Heart left ventricle (tissue), 16 donors: ENCODE results near the gene SMIM14. TPM values are rescaled to one million over a fixed set of nuclear protein-coding genes. Genes with fewer than 3 reads are reported as not detected.

Source experiments
- ATAC-seq, 4 donors: fragments of 200-7000 bp; cut with Tn5 transposase; one replicate each; pipeline ENCODE4 v1.9.1; 2020 to 2022; ENCODE audit warnings: moderate library complexity in 4 of 4, mild to moderate bottlenecking in 3 of 4, moderate number of reproducible peaks in 1 of 4
- DNase-seq, 5 donors: peaks; one replicate each; pipeline ENCODE4 v3.0.0-alpha.2; 2020
- H3K27ac ChIP-seq, 12 donors: fragments of 200-600 bp; sonication (generic) in 4 of 12; one replicate each; pipeline versions ENCODE4 v1.5.0 to v1.8.0; 2016 to 2022; ENCODE audit warnings: mild to moderate bottlenecking in 2 of 12
- H3K27me3 ChIP-seq, 9 donors: fragments of 200-600 bp; sonication (generic) in 2 of 9; one replicate each; pipeline versions ENCODE4 v1.5.1 to v1.8.0; 2016 to 2022; ENCODE audit warnings: mild to moderate bottlenecking in 3 of 9
- H3K36me3 ChIP-seq, 9 donors: fragments of 200-600 bp; sonication (generic) in 2 of 9; one replicate each; pipeline versions ENCODE4 v1.5.0 to v1.8.0; 2018 to 2022; ENCODE audit warnings: mild to moderate bottlenecking in 2 of 9
- H3K4me1 ChIP-seq, 12 donors: fragments of 200-600 bp; sonication (generic) in 4 of 12; one replicate each; pipeline versions ENCODE4 v1.5.0 to v1.8.0; 2016 to 2022; ENCODE audit warnings: mild to moderate bottlenecking in 3 of 12
- H3K4me3 ChIP-seq, 12 donors: fragments of 200-600 bp; sonication (generic) in 4 of 12; one replicate each; pipeline versions ENCODE4 v1.5.0 to v1.8.0; 2017 to 2022; ENCODE audit warnings: mild to moderate bottlenecking in 9 of 12, moderate library complexity in 4 of 12
- H3K9me3 ChIP-seq, 12 donors: fragments of 200-600 bp; sonication (generic) in 4 of 12; one replicate each; pipeline versions ENCODE4 v1.5.0 to v1.8.0; 2016 to 2022; ENCODE audit warnings: mild to moderate bottlenecking in 1 of 12
- CTCF ChIP-seq, 12 donors: fragments of 200-600 bp; sonication (generic) in 4 of 12; IDR thresholded peaks; one replicate each; pipeline versions ENCODE4 v1.5.0 to v1.8.0; 2018 to 2022; ENCODE audit warnings: antibody characterized with exemption in 12 of 12, mild to moderate bottlenecking in 5 of 12
- POLR2A ChIP-seq, 2 donors: fragments of 450-650 bp; IDR thresholded peaks; one replicate each; pipeline ENCODE4 v1.6.1; 2017; ENCODE audit warnings: antibody characterized with exemption in 2 of 2, mild to moderate bottlenecking in 2 of 2, moderate library complexity in 2 of 2
- whole genome bisulfite sequencing, 4 donors: extraction: QIAGEN DNeasy Blood & Tissue Kit in 2 of 4; methylation state at CpG; one replicate each; pipeline versions ENCODE4 v1.1.5 to v1.1.7; 2013 to 2018; 5-methylcytosine and 5-hydroxymethylcytosine counted together
- intact Hi-C, 10 donors: fragments of 100-400 bp; cut with DNase I; formaldehyde crosslinking; loops; one replicate each; pipeline versions ENCODE4 v1.11.1 to v1.14.2; 2022
- polyA plus RNA-seq, 2 donors: library from polyadenylated mRNA; stranded (reverse); fragments of 200-250 nt; gene quantifications; one replicate each; pipeline ENCODE4 v1.2.3, GENCODE V29; 2013
- total RNA-seq, 9 donors: library from RNA; depleted of rRNA in 2 of 9; stranded (reverse); fragments of >200 nt in 2 of 9; fragmentation: NEBNext Ultra II Directional in 3 of 9; extraction: Animal tissue kit (Norgen Biotek cat#: 25700) in 3 of 9; gene quantifications; one replicate each; pipeline versions ENCODE4 v1.1.0 to v1.2.4, GENCODE V29; 2016 to 2023
- donor health status: ischemic (EF 13 %, LVEDD 7.1; RV severe dilation, severe dysfunction).
- donor health status: healthy with polysubstance abuse.
- donor health status: DM: no; HTN: yes; CAD: no.
- donor health status: DM: no; HTN: no; CAD: no.
- donor health status: ischemic (EF 25% LVEDD 6.9; RV normal size, moderate dysfunction).
- donor health status: ischemic (EF 25% LVEDD 5.7; RV mildly dilated, moderate dysfunction).
- donor health status: healthy.
- donor health status: DM: yes; HTN: yes; CAD: no.
- donor health status: ischemic (EF 35%, LVEDD 5.7; RV mildly dilated, moderate dysfunction).
- donor health status: nonischemic (EF 11% LVEDD 7.7; RV severe dilation, severe dysfunction).
- donor health status: DM: yes; HTN: yes; CAD: no.
- donor health status: PGD.
- donor health status: ischemic (EF 29% LVEDD 5.4; RV normal size, mild dysfunction).
- donor health status: nonischemic (EF 23%, LVEDD 6.1; RV moderate dilation, normal function).

The SMIM14 gene
- total and polyA plus RNA-seq, 11 donors = 3.0 to 24.8 (median 11.8) TPM

GRCh38 chr4:39635023-39635422 is 3.6 kb downstream of the SMIM14 start:
- H3K27ac ChIP-seq = no peak overlapping the region
- H3K9me3 ChIP-seq = no peaks in the 10 kb centered on the region
- no peaks in the 10 kb centered on the region for H3K27me3 ChIP-seq
- intact Hi-C loops = loop anchor here (5.0 to 10.0 kb wide), 8 partner anchors 62 to 422 kb away; partner anchors contain the start of genes UGDH (in 5 of the 10), UBE2K (in 4 of the 10), PDS5A (in 3 of the 10) and LIAS (in 2 of the 10)
- no peak for DNase-seq
- H3K4me3 ChIP-seq = no peak overlapping the region
- H3K4me1 ChIP-seq = peaks cover 0 to 37% (median 18%) of the 10 kb centered on the region in 12 donors
- no peak for ATAC-seq
- H3K36me3 ChIP-seq = peaks cover 0 to 26% (median 11%) of the 10 kb centered on the region in 9 donors
- WGBS, 4 donors = 50 to 67% (median 60%) methylated on average over 1 of the region's 1 CpG
- no peak for TF ChIP-seq POLR2A (IDR thresholded peaks at IDR 0.05)
- TF ChIP-seq CTCF (IDR thresholded peaks at IDR 0.05) = no peak

- Histone ChIP-seq H3K27me3 (no peaks in the 10 kb centered on the region), H3K36me3 (peaks cover 0 to 46% (median 15%) of the 10 kb centered on the region in 9 donors), H3K4me3 (no peak overlapping the region), H3K9me3 (no peaks in the 10 kb centered on the region), H3K27ac (no peak overlapping the region), H3K4me1 (peaks cover 0 to 30% (median 14%) of the 10 kb centered on the region in 12 donors)
- DNase-seq = no peak
- ATAC-seq = no peak
- intact Hi-C loops = loop anchor here in 5 of 10 donors (10.0 kb wide), 2 partner anchors 167 to 267 kb away; partner anchors contain the start of gene RFC1 (in 1 of the 5)
- WGBS, 4 donors = 92 to 95% (median 95%) methylated on average over 1 of the region's 1 CpG
- no peak for TF ChIP-seq CTCF (IDR thresholded peaks at IDR 0.05)
- TF ChIP-seq POLR2A (IDR thresholded peaks at IDR 0.05) = no peak
Measured at GRCh38 chr4:39631700-39632079, 7.0 kb downstream of the SMIM14 start.

- intact Hi-C loops = no loop called here
- Histone ChIP-seq H3K27me3 (no peaks in the 10 kb centered on the region), H3K4me1 (peaks cover 0 to 13% (median 0%) of the 10 kb centered on the region in 12 donors), H3K27ac (no peak overlapping the region), H3K36me3 (peaks cover 0 to 34% (median 3%) of the 10 kb centered on the region in 9 donors), H3K4me3 (no peak overlapping the region), H3K9me3 (peaks cover 0 to under 1% (median 0%) of the 10 kb centered on the region in 12 donors)
- 96 to 98% (median 98%) methylated on average over 2 of the region's 2 CpGs for WGBS, 4 donors
- TF ChIP-seq POLR2A (IDR thresholded peaks at IDR 0.05) = no peak
- TF ChIP-seq CTCF (IDR thresholded peaks at IDR 0.05) = no peak
- no peak for DNase-seq
- no peak for ATAC-seq
Measured at GRCh38 chr4:39627413-39627812, 11.3 kb downstream of the SMIM14 start.

- H3K4me1 ChIP-seq = peaks cover 0 to 17% (median 0%) of the 10 kb centered on the region in 12 donors
- peaks cover 0 to 4% (median 0%) of the 10 kb centered on the region in 12 donors for H3K9me3 ChIP-seq
- TF ChIP-seq CTCF (IDR thresholded peaks at IDR 0.05) = no peak
- no peak for TF ChIP-seq POLR2A (IDR thresholded peaks at IDR 0.05)
- 82 to 98% (median 94%) methylated on average over 1 of the region's 1 CpG for WGBS, 4 donors
- no peaks in the 10 kb centered on the region for H3K27me3 ChIP-seq
- DNase-seq (no peak), ATAC-seq (no peak)
- intact Hi-C loops = no loop called here
- no peak overlapping the region for H3K27ac ChIP-seq
- H3K4me3 ChIP-seq = no peak overlapping the region
- H3K36me3 ChIP-seq = peaks cover 0 to 34% (median 3%) of the 10 kb centered on the region in 9 donors
Measured at GRCh38 chr4:39626913-39627312, 11.8 kb downstream of the SMIM14 start.
